Measurements from ENCODE around the gene PAQR7. TPM values are rescaled to one million over a fixed set of nuclear protein-coding genes. Genes with fewer than 3 reads are reported as not detected.

PAQR7 gene
- total RNA-seq, 1 donor from 2014 or later = 6.9 TPM

DNA sequence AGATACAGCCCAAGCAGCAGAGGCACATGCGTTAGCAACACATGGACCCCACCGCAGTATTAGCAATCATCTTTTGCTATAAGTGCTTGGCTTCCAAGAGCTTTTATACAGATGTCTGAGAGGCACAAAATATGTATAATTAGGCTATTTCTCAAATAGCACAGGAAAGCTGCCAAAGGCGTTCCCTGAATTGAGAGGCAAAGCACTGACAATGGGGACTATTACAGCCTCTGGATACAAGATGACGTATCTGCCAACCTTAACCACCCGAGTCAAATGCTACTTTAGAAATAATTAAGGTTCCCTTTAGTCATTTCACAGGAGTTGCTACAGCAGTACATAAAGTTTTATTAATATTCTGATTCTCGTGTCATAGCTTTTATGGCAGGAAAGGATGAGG lies 24.3 kb upstream of the PAQR7 start:
- Histone ChIP-seq H3K4me1 (peaks cover 3 to 13% of the 10 kb centered on the region in 2 donors), H3K36me3 (peaks cover 15 to 25% of the 10 kb centered on the region in 2 donors), H3K27ac (no peak overlapping the region), H3K4me3 (no peak overlapping the region), H3K27me3 (no peaks in the 10 kb centered on the region), H3K9me3 (no peaks in the 10 kb centered on the region)
- intact Hi-C loops (cut with DNase I) = loop anchor here (10.0 kb wide), 2 partner anchors 335 to 665 kb away; partner anchors contain the start of genes CEP85 and SYF2
- no peak for DNase-seq (ENCODE audit: low spot score in 2 of 2)
- TF ChIP-seq, protein P1, sequence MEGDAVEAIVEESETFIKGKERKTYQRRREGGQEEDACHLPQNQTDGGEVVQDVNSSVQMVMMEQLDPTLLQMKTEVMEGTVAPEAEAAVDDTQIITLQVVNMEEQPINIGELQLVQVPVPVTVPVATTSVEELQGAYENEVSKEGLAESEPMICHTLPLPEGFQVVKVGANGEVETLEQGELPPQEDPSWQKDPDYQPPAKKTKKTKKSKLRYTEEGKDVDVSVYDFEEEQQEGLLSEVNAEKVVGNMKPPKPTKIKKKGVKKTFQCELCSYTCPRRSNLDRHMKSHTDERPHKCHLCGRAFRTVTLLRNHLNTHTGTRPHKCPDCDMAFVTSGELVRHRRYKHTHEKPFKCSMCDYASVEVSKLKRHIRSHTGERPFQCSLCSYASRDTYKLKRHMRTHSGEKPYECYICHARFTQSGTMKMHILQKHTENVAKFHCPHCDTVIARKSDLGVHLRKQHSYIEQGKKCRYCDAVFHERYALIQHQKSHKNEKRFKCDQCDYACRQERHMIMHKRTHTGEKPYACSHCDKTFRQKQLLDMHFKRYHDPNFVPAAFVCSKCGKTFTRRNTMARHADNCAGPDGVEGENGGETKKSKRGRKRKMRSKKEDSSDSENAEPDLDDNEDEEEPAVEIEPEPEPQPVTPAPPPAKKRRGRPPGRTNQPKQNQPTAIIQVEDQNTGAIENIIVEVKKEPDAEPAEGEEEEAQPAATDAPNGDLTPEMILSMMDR (IDR thresholded peaks at IDR 0.05) = no peak

DNA sequence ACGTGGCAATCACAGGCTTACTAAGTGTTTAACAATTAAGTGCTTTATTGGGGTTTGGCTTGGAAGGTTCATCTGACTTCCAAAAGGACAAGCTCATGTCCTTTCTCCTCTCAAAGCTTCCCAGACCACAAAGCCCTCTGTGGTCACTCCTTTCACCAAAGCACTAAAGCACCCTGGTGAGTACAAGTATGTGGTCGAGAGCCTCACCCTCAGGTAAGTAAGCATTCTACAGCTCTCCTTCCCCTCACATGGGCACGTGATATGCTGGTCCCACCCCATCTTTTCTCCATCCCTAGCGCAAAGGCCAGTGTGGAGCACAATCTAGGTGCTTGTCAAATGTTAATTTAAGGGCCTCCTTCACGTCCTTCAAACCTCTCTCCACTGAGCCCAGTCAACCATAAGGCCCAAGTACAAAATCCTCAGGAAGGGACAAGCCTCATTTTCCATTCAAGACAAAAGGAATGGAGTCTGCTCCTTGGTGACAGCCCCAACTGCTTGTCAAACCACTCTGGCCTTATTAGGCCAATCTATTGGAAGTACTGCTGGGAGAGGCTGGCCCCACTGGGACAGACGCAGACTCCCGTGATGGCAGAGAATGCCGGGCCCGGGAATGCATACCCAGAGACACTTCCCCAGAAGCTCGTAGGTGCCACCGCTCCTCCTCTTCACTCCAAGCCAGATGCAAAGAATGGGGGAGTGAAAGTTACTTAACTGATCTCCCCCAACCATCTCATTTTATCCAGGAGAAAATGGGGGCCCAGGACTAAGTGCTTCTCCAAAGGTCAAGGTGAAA lies 22.9 kb upstream of the PAQR7 start:
- H3K27ac ChIP-seq = no peak overlapping the region
- DNase-seq (ENCODE audit: low spot score in 2 of 2) = no peak
- intact Hi-C loops (cut with DNase I) = no loop called here
- TF ChIP-seq, protein P1 (IDR thresholded peaks at IDR 0.05) = no peak
- peaks cover 3 to 5% of the 10 kb centered on the region in 2 donors for H3K4me1 ChIP-seq
- H3K9me3 ChIP-seq = no peaks in the 10 kb centered on the region
- H3K27me3 ChIP-seq = no peaks in the 10 kb centered on the region
- peaks cover 15 to 25% of the 10 kb centered on the region in 2 donors for H3K36me3 ChIP-seq
- no peak overlapping the region for H3K4me3 ChIP-seq

DNA sequence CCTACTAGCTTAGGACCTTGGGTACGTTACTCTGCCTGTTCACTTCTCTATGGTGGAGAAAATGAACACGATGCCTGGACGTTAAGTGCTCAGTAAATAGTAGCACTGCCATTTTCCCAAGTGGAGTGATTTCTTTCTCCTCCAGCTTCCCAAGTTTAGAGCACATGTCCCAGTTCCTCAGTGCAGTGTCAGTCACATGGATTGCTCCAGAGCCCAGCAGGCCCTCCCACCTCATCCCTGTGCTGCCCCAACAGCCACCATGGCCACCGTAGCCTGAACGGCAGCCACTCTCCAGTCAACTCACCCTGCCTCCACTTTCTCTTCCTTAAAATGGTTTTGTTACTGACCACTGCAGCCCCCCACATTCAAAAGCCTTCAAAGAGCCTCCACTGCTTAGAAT lies 22.2 kb upstream of the PAQR7 start:
- intact Hi-C loops (cut with DNase I) = no loop called here

DNA sequence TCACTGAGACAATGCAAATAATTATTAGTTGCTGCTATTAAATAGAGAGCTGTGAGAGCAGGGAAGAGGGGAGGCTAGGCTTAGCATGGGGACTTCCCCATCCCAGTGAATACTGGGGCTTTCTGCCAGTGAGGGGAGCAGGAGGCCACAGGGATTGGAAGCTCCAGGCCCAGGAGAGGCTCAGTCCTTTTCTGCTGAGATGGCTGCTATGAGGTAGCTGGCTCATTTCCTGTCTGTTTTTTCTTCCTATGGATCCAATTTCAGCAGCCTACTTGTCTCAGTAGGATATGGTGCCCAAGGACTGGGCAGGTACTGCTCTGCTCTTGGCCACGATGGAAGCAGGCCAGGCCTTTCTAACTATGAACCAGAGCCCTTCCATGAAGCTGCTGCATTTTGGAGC lies 20.8 kb upstream of the PAQR7 start:
- TF ChIP-seq, protein P1 (IDR thresholded peaks at IDR 0.05) = no peak
- Histone ChIP-seq H3K36me3 (peaks cover 15 to 25% of the 10 kb centered on the region in 2 donors), H3K27me3 (no peaks in the 10 kb centered on the region), H3K27ac (no peak overlapping the region), H3K4me1 (peaks cover 6 to 19% of the 10 kb centered on the region in 2 donors), H3K9me3 (no peaks in the 10 kb centered on the region), H3K4me3 (no peak overlapping the region)
- intact Hi-C loops (cut with DNase I) = no loop called here
- no peak for DNase-seq (ENCODE audit: low spot score in 2 of 2)

More for the DNA sequence above, 22.2 kb upstream of the PAQR7 start:
- Histone ChIP-seq H3K9me3 (no peaks in the 10 kb centered on the region), H3K36me3 (peaks cover 15 to 25% of the 10 kb centered on the region in 2 donors), H3K4me1 (peaks cover 3 to 11% of the 10 kb centered on the region in 2 donors), H3K27me3 (no peaks in the 10 kb centered on the region), H3K4me3 (no peak overlapping the region), H3K27ac (no peak overlapping the region)
- TF ChIP-seq, protein P1 (IDR thresholded peaks at IDR 0.05) = no peak
- DNase-seq (ENCODE audit: low spot score in 2 of 2) = no peak

DNA sequence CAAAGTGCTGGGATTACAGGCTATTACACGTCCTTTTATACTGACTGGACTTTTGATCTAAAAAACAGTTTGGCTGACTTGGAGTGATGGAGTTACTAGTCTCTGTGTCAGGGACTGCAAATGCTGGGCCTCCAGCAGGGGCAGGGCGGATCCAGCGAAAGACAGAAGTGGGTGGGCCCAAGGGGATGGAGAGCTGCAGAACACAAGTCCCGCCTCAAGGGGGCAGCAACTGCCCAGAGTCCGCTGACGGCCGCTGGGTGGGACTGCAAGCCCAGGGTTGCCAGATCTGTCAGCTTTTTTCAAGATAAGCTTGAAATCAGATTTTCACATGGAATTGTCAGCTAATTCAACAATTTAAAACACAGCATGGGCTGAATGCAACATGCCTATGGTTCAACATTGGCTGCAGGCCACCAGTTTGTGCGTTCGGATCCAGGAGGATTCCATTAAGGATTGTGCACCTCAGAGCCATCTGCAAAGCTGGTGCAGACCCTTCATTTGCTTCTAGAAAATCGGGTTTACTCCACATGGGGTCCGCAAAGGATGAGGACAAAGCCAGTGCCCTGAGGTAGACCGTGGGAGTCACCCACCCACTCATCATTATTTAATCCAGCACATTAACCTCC lies 20.0 kb upstream of the PAQR7 start:
- DNase-seq (ENCODE audit: low spot score in 2 of 2) = peak; percentile 51 to 94
- Histone ChIP-seq H3K27ac (no peak overlapping the region), H3K27me3 (no peaks in the 10 kb centered on the region), H3K4me1 (peaks cover 6 to 19% of the 10 kb centered on the region in 2 donors), H3K4me3 (peak overlapping the region in 1 of 2 donors; percentile 9), H3K9me3 (no peaks in the 10 kb centered on the region), H3K36me3 (peaks cover 11 to 20% of the 10 kb centered on the region in 2 donors)
- intact Hi-C loops (cut with DNase I) = loop anchor here (1.0 kb wide), 1 partner anchor 103 kb away; the partner anchor contains the start of gene PAFAH2
- TF ChIP-seq, protein P1 (IDR thresholded peaks at IDR 0.05) = peak; percentile 99

All from ascending aorta (tissue), 2 donors.